MCF 10A (cell line): Measurements from ENCODE around the gene RO60. TPM values are rescaled to one million over a fixed set of nuclear protein-coding genes. Genes with fewer than 3 reads are reported as not detected.
A peak's percentile ranks its signal among the peaks of the same experiment; 100 is the strongest.

Experiments
- BruUV-seq: library from RNA; stranded (reverse); fragments of 400-500 nt; replicated peaks from 2 replicates; lab custom pipeline; 2021; lab: Mats Ljungman, UMichigan
- CTCF ChIA-PET: fragments of 300-600 bp; sonication (Branson Sonifier 250); formaldehyde crosslinking; extraction: SDS; loops from one replicate; lab custom pipeline; 2021; ENCODE audit warnings: antibody characterized with exemption, inconsistent platforms; lab: Yijun Ruan, JAX
- POLR2A ChIA-PET: fragments of 300-600, 350-650 bp; sonication (Branson Sonifier 250); formaldehyde crosslinking; extraction: SDS; loops from one replicate; lab custom pipeline; 2020; ENCODE audit warnings: antibody characterized with exemption, inconsistent platforms; lab: Yijun Ruan, JAX
- DNase-seq: peaks from one replicate; pipeline ENCODE4 v3.0.0-alpha.2; 2018; ENCODE audit not compliant: unreplicated experiment
- H3K27ac Mint-ChIP-seq: one replicate; pipeline ENCODE4 v1.8.0; 2022; ENCODE audit warnings: mild to moderate bottlenecking, low read depth, mixed read lengths; ENCODE audit not compliant: unreplicated experiment
- H3K27me3 Mint-ChIP-seq: one replicate; pipeline ENCODE4 v1.8.0; 2022; ENCODE audit warnings: mixed read lengths; ENCODE audit not compliant: insufficient read depth, unreplicated experiment
- H3K36me3 Mint-ChIP-seq: one replicate; pipeline ENCODE4 v1.8.0; 2022; ENCODE audit warnings: mild to moderate bottlenecking, moderate library complexity, mixed read lengths; ENCODE audit not compliant: insufficient read depth, unreplicated experiment
- H3K4me1 Mint-ChIP-seq: one replicate; pipeline ENCODE4 v1.8.0; 2022; ENCODE audit warnings: mixed read lengths; ENCODE audit not compliant: insufficient read depth, unreplicated experiment
- H3K4me3 Mint-ChIP-seq: one replicate; pipeline ENCODE4 v1.8.0; 2022; ENCODE audit warnings: mild to moderate bottlenecking, moderate library complexity, mixed read lengths; ENCODE audit not compliant: unreplicated experiment
- H3K9me3 Mint-ChIP-seq: one replicate; pipeline ENCODE4 v1.8.0; 2022; ENCODE audit warnings: mixed read lengths; ENCODE audit not compliant: unreplicated experiment
- CTCF ChIP-seq: fragments of 200-600 bp; IDR thresholded peaks from one replicate; pipeline ENCODE4 v1.8.0; 2022; ENCODE audit warnings: antibody characterized with exemption, mild to moderate bottlenecking; ENCODE audit not compliant: unreplicated experiment
- intact Hi-C: fragments of 100-400 bp; cut with micrococcal nuclease; formaldehyde crosslinking; loops from 2 replicates; pipeline ENCODE4 v1.14.1; 2022
- total RNA-seq: library from RNA; stranded (reverse); gene quantifications from 2 replicates; pipeline ENCODE4 v1.2.3, GENCODE V29; 2022

The RO60 gene
- total RNA-seq, 1 experiment from 2014 or later = 128 TPM

GRCh38 chr1:193090865-193091264 is 31.5 kb downstream of the RO60 start:
- Mint-ChIP-seq H3K4me1 (no peaks in the 10 kb centered on the region), H3K27me3 (no peaks in the 10 kb centered on the region), H3K4me3 (no peak overlapping the region), H3K36me3 (peaks cover 68% of the 10 kb centered on the region), H3K9me3 (no peaks in the 10 kb centered on the region), H3K27ac (no peak overlapping the region)
- ChIA-PET CTCF (interaction anchor here (0.9 kb wide), 1 partner anchor 58 kb away, joined by 3 read pairs; no protein-coding TSS in a partner anchor), POLR2A (interaction anchor here (0.7 to 1.8 kb wide), 4 partner anchors 8 to 1489 kb away, joined by 3 to 13 read pairs (median 4); no protein-coding TSS in a partner anchor)
- TF ChIP-seq CTCF = no peak
- BruUV-seq = no TSS peak
- intact Hi-C loops = no loop called here
- no peak for DNase-seq

- CTCF ChIA-PET = interaction anchor here (1.1 to 1.4 kb wide), 2 partner anchors 10 to 13 kb away, joined by 3 read pairs; no protein-coding TSS in a partner anchor
- Mint-ChIP-seq H3K27ac (no peak overlapping the region), H3K36me3 (peaks cover 86% of the 10 kb centered on the region), H3K4me3 (no peak overlapping the region), H3K4me1 (no peaks in the 10 kb centered on the region), H3K27me3 (no peaks in the 10 kb centered on the region), H3K9me3 (no peaks in the 10 kb centered on the region)
- POLR2A ChIA-PET = interaction anchor here (0.6 to 5.1 kb wide), 4 partner anchors 8 to 32 kb away, joined by 3 to 46 read pairs (median 5); partner anchors contain the start of gene GLRX2
- DNase-seq = no peak
- no peak for TF ChIP-seq CTCF
- BruUV-seq = no TSS peak
- intact Hi-C loops = no loop called here
These were observed 34.7 kb downstream of the RO60 start for GRCh38 chr1:193094112-193094511.

- peaks cover 18% of the 10 kb centered on the region for H3K4me1 Mint-ChIP-seq
- no peak for DNase-seq
- BruUV-seq = no TSS peak
- H3K36me3 Mint-ChIP-seq = peaks cover 38% of the 10 kb centered on the region
- H3K27ac Mint-ChIP-seq = peak overlapping the region; percentile 89
- no peaks in the 10 kb centered on the region for H3K27me3 Mint-ChIP-seq
- POLR2A ChIA-PET = interaction anchor here (1.5 to 14.1 kb wide), 7 partner anchors 10 to 45 kb away, joined by 3 to 302 read pairs (median 51); partner anchors contain the start of genes CDC73, RO60 and UCHL5
- no peaks in the 10 kb centered on the region for H3K9me3 Mint-ChIP-seq
- TF ChIP-seq CTCF = no peak
- CTCF ChIA-PET = interaction anchor here (0.5 to 9.2 kb wide), 6 partner anchors 9 to 1225 kb away, joined by 3 to 114 read pairs (median 3); partner anchors contain the start of gene CDC73
- intact Hi-C loops = no loop called here
- no peak overlapping the region for H3K4me3 Mint-ChIP-seq
These were observed 43.2 kb downstream of the RO60 start for GRCh38 chr1:193102662-193103061.

GRCh38 chr1:193103759-193104501 is 44.5 kb downstream of the RO60 start:
- Mint-ChIP-seq H3K27me3 (no peaks in the 10 kb centered on the region), H3K4me1 (peaks cover 18% of the 10 kb centered on the region), H3K4me3 (peak overlapping the region; percentile 91), H3K9me3 (no peaks in the 10 kb centered on the region), H3K36me3 (peaks cover 28% of the 10 kb centered on the region), H3K27ac (peak overlapping the region; percentile 89)
- ChIA-PET CTCF (interaction anchor here (0.7 to 9.2 kb wide), 11 partner anchors 9 to 1217 kb away, joined by 3 to 114 read pairs (median 4); partner anchors contain the start of genes CDC73 and UCHL5), POLR2A (interaction anchor here (0.6 to 14.1 kb wide), 21 partner anchors 10 to 574 kb away, joined by 3 to 302 read pairs (median 10); partner anchors contain the start of genes CDC73, RO60 and UCHL5)
- peak; percentile 11 for DNase-seq
- intact Hi-C loops = no loop called here
- no TSS peak for BruUV-seq
- TF ChIP-seq CTCF = no peak
